Astrocyte of the cerebellum (primary cell): ENCODE results near the gene PPP1R12A.

ENCODE experiments used
- DNase-seq: peaks from one replicate; pipeline ENCODE4 v3.0.0-alpha.2; 2011; ENCODE audit warnings: low read depth
- H3K4me3 ChIP-seq: 2 replicates; pipeline ENCODE4 v1.5.1; 2011; ENCODE audit warnings: mild to moderate bottlenecking, low read depth, low read length, moderate library complexity
- CTCF ChIP-seq: IDR thresholded peaks from 2 replicates; pipeline ENCODE4 v1.5.1; 2012; ENCODE audit warnings: low read length, low read depth, moderate library complexity, mild to moderate bottlenecking; ENCODE audit errors: missing control alignments
- in situ Hi-C: cut with HindIII; loops from 2 replicates; pipeline ENCODE4 v1.10.0; 2017; ENCODE audit warnings: low sequenced_read_pairs

The PPP1R12A gene

GRCh38 chr12:79929065-79929464 lies 5.8 kb downstream of the PPP1R12A start:
- no peak overlapping the region for H3K4me3 ChIP-seq
- no peak for TF ChIP-seq CTCF

GRCh38 chr12:79927772-79928474 lies 7.0 kb downstream of the PPP1R12A start:
- no peak overlapping the region for H3K4me3 ChIP-seq
- in situ Hi-C loops: no loop called here
- TF ChIP-seq CTCF: no peak
- DNase-seq: no peak

More at GRCh38 chr12:79929065-79929464, 5.8 kb downstream of the PPP1R12A start:
- in situ Hi-C loops: no loop called here
- DNase-seq: no peak

GRCh38 chr12:79926951-79927350 lies 7.9 kb downstream of the PPP1R12A start:
- in situ Hi-C loops: no loop called here
- no peak for DNase-seq
- H3K4me3 ChIP-seq: no peak overlapping the region
- no peak for TF ChIP-seq CTCF

- in situ Hi-C loops: no loop called here
- no peak overlapping the region for H3K4me3 ChIP-seq
- TF ChIP-seq CTCF: no peak
- DNase-seq: no peak
These were observed 9.4 kb downstream of the PPP1R12A start for GRCh38 chr12:79925492-79925891.

- no peak overlapping the region for H3K4me3 ChIP-seq
These were observed 13.1 kb downstream of the PPP1R12A start for GRCh38 chr12:79921786-79922185.

GRCh38 chr12:79920421-79921238 lies 14.3 kb downstream of the PPP1R12A start:
- in situ Hi-C loops: no loop called here
- H3K4me3 ChIP-seq: no peak overlapping the region
- no peak for DNase-seq
- TF ChIP-seq CTCF: no peak

More at GRCh38 chr12:79921786-79922185, 13.1 kb downstream of the PPP1R12A start:
- no peak for DNase-seq
- no peak for TF ChIP-seq CTCF
- in situ Hi-C loops: no loop called here
